ENCODE measurements around the gene THY1.

GRCh38 chr11:119447664-119448242 is 24.8 kb upstream of the THY1 start:
- no peak for TF ChIP-seq CTCF (IDR thresholded peaks at IDR 0.05; ENCODE audit: low read depth, low read length)
- no peak for TF ChIP-seq POLR2A (IDR thresholded peaks at IDR 0.05; ENCODE audit: extremely low read depth, insufficient read length)

Data from NB4 (cell line).